GM12878 (cell line): ENCODE data around the gene RECQL5. TPM values are rescaled to one million over a fixed set of nuclear protein-coding genes. Genes with fewer than 3 reads are reported as not detected.
A peak's percentile ranks its signal among the peaks of the same experiment; 100 is the strongest.

Experiments
- BRCA1 ChIP-seq: IDR thresholded peaks from 2 replicates; pipeline ENCODE4 v1.6.1; 2011; ENCODE audit warnings: low read depth, low read length, improper control_type of control experiment
- CBX3 ChIP-seq: fragments of 200-600 bp; sonication (generic); IDR thresholded peaks from 2 replicates; pipeline ENCODE4 v1.6.1; 2016; ENCODE audit warnings: low read depth, borderline replicate concordance
- FOXK2 ChIP-seq: fragments of 450-650 bp; IDR thresholded peaks from 2 replicates; pipeline ENCODE4 v1.6.1; 2017; ENCODE audit warnings: mild to moderate bottlenecking, moderate library complexity
- HDAC2 ChIP-seq: fragments of 200-600 bp; sonication (generic); IDR thresholded peaks from 2 replicates; pipeline ENCODE4 v1.6.1; 2017
- HDGF ChIP-seq: fragments of 450-650 bp; IDR thresholded peaks from 2 replicates; pipeline ENCODE4 v1.6.1; 2016; ENCODE audit warnings: antibody characterized with exemption
- NFXL1 ChIP-seq: fragments of 450-650 bp; IDR thresholded peaks from 2 replicates; pipeline ENCODE4 v1.6.1; 2017; ENCODE audit warnings: antibody characterized with exemption, mild to moderate bottlenecking, borderline replicate concordance
- NFYB ChIP-seq: IDR thresholded peaks from 2 replicates; pipeline ENCODE4 v1.6.1; 2011; ENCODE audit warnings: low read depth, mild to moderate bottlenecking, low read length, improper control_type of control experiment, moderate library complexity; ENCODE audit not compliant: insufficient read depth
- NR2C2 ChIP-seq: IDR thresholded peaks from 2 replicates; pipeline ENCODE4 v1.6.1; 2011; ENCODE audit warnings: borderline replicate concordance, low read depth; ENCODE audit not compliant: control insufficient read depth, insufficient read length
- PAX5 ChIP-seq: IDR thresholded peaks from 2 replicates; pipeline ENCODE4 v1.6.1; 2011; ENCODE audit warnings: low read depth, low read length, borderline replicate concordance
- POLR2A ChIP-seq: IDR thresholded peaks from 2 replicates; pipeline ENCODE4 v1.6.1; 2011; ENCODE audit warnings: low read depth, mild to moderate bottlenecking, low read length
- RFX5 ChIP-seq: IDR thresholded peaks from 2 replicates; pipeline ENCODE4 v1.6.1; 2011; ENCODE audit warnings: low read depth, low read length, improper control_type of control experiment
- SRF ChIP-seq, 2 experiments: IDR thresholded peaks; 2 replicates each; pipeline ENCODE4 v1.6.1; 2011; ENCODE audit warnings: low read depth in 2 of 2, low read length in 2 of 2, mild to moderate bottlenecking in 1 of 2, moderate library complexity in 1 of 2
- YY1 ChIP-seq: IDR thresholded peaks from 2 replicates; pipeline ENCODE4 v1.6.1; 2011; ENCODE audit warnings: low read depth, mild to moderate bottlenecking, low read length
- ZNF622 ChIP-seq: fragments of 450-650 bp; IDR thresholded peaks from 2 replicates; pipeline ENCODE4 v1.6.1; 2017; ENCODE audit warnings: mild to moderate bottlenecking, inconsistent platforms
- polyA plus RNA-seq, 11 experiments: library from polyadenylated mRNA; depleted of rRNA in 4 of 11; unstranded in 6 of 11; stranded (reverse) in 5 of 11; fragments of >200 nt; fragmentation: Nextera tagmentation in 4 of 11; fragmentation: Illumina TruSeq in 1 of 11; extraction: Ambion mirVana in 4 of 11; extraction: Trizol in 1 of 11; gene quantifications; 1 replicate in 1 of 11; 2 replicates in 10 of 11; pipeline versions ENCODE4 v1.2.1 to v1.2.3, GENCODE V29; 2011 to 2016; ENCODE audit warnings: inconsistent platforms in 2 of 11, missing spikeins in 2 of 11, low read depth in 1 of 11
- total RNA-seq, 4 experiments: library from RNA; depleted of rRNA in 3 of 4; stranded (reverse); fragments of >200 nt in 3 of 4; fragmentation: Illumina TruSeq in 1 of 4; extraction: Trizol in 1 of 4; gene quantifications; 2 replicates each; pipeline versions ENCODE4 v1.2.1 to v1.2.3, GENCODE V29; 2013 to 2021
- TF ChIP-seq, protein P1 (sequence below): fragments of 150-350 bp; IDR thresholded peaks from 2 replicates; pipeline ENCODE4 v1.6.1; 2016; ENCODE audit warnings: low read depth, low read length
- TF ChIP-seq, protein P2 (sequence below): fragments of 450-650 bp; IDR thresholded peaks from 2 replicates; pipeline ENCODE4 v1.6.1; 2017; ENCODE audit warnings: mild to moderate bottlenecking, moderate library complexity
- TF ChIP-seq, protein P3 (sequence below): fragments of 450-650 bp; IDR thresholded peaks from 2 replicates; pipeline ENCODE4 v1.6.1; 2018; ENCODE audit warnings: mild to moderate bottlenecking, low read depth, moderate library complexity; ENCODE audit not compliant: partially characterized antibody

RECQL5 gene
- total and polyA plus RNA-seq, 10 of the 15 experiments (the other 5 are each of a cell fraction or from before 2014, with no cell fraction given): 3.6 to 30.6 (median 20.1) TPM

DNA sequence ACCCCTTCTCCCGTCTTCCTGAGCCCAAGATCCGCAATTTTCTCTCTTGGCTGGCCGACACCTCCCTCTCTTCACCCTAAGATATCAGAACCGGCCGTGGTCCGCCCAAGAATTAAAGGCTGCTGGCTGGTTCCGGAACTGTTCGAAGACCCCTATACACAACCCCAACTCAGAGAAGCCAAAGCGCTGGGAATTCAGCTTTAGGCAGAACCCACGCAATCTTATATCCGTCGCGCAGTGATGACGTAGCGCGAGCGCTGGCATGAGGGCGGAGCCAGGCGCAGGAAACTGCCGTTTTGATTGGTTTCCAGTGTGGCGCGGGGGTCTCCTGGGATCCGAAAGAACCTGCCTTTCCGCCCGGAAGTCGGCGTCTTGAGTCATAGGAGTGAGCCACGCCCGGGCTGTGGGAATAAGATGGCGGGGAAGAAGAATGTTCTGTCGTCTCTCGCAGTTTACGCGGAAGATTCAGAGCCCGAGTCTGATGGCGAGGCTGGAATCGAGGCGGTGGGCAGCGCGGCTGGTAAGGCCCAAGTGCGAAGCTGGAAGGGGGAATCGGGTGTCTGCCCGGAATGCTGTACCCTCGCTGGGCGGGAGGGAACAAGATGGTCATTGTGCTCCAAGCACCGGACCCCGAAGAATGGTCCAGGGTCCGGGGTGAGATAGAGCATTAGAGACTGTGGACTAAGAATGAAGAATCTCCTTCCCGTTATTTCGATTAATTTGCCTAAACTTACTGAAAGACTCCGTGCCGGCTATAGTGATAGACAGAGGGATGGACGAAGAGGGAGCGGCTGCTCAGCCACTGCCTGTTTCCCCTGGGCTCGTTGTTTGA is at the start of gene RECQL5, which contains the start of gene SAP30BP (continued):
- TF ChIP-seq, protein P1, sequence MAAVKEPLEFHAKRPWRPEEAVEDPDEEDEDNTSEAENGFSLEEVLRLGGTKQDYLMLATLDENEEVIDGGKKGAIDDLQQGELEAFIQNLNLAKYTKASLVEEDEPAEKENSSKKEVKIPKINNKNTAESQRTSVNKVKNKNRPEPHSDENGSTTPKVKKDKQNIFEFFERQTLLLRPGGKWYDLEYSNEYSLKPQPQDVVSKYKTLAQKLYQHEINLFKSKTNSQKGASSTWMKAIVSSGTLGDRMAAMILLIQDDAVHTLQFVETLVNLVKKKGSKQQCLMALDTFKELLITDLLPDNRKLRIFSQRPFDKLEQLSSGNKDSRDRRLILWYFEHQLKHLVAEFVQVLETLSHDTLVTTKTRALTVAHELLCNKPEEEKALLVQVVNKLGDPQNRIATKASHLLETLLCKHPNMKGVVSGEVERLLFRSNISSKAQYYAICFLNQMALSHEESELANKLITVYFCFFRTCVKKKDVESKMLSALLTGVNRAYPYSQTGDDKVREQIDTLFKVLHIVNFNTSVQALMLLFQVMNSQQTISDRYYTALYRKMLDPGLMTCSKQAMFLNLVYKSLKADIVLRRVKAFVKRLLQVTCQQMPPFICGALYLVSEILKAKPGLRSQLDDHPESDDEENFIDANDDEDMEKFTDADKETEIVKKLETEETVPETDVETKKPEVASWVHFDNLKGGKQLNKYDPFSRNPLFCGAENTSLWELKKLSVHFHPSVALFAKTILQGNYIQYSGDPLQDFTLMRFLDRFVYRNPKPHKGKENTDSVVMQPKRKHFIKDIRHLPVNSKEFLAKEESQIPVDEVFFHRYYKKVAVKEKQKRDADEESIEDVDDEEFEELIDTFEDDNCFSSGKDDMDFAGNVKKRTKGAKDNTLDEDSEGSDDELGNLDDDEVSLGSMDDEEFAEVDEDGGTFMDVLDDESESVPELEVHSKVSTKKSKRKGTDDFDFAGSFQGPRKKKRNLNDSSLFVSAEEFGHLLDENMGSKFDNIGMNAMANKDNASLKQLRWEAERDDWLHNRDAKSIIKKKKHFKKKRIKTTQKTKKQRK: peak; percentile 16; the same call in 1 of the 2 replicates
- TF ChIP-seq ZNF622: no peak
- TF ChIP-seq, protein P2, sequence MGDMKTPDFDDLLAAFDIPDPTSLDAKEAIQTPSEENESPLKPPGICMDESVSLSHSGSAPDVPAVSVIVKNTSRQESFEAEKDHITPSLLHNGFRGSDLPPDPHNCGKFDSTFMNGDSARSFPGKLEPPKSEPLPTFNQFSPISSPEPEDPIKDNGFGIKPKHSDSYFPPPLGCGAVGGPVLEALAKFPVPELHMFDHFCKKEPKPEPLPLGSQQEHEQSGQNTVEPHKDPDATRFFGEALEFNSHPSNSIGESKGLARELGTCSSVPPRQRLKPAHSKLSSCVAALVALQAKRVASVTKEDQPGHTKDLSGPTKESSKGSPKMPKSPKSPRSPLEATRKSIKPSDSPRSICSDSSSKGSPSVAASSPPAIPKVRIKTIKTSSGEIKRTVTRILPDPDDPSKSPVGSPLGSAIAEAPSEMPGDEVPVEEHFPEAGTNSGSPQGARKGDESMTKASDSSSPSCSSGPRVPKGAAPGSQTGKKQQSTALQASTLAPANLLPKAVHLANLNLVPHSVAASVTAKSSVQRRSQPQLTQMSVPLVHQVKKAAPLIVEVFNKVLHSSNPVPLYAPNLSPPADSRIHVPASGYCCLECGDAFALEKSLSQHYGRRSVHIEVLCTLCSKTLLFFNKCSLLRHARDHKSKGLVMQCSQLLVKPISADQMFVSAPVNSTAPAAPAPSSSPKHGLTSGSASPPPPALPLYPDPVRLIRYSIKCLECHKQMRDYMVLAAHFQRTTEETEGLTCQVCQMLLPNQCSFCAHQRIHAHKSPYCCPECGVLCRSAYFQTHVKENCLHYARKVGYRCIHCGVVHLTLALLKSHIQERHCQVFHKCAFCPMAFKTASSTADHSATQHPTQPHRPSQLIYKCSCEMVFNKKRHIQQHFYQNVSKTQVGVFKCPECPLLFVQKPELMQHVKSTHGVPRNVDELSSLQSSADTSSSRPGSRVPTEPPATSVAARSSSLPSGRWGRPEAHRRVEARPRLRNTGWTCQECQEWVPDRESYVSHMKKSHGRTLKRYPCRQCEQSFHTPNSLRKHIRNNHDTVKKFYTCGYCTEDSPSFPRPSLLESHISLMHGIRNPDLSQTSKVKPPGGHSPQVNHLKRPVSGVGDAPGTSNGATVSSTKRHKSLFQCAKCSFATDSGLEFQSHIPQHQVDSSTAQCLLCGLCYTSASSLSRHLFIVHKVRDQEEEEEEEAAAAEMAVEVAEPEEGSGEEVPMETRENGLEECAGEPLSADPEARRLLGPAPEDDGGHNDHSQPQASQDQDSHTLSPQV: no peak
- no peak for TF ChIP-seq NFXL1
- TF ChIP-seq, protein P3, sequence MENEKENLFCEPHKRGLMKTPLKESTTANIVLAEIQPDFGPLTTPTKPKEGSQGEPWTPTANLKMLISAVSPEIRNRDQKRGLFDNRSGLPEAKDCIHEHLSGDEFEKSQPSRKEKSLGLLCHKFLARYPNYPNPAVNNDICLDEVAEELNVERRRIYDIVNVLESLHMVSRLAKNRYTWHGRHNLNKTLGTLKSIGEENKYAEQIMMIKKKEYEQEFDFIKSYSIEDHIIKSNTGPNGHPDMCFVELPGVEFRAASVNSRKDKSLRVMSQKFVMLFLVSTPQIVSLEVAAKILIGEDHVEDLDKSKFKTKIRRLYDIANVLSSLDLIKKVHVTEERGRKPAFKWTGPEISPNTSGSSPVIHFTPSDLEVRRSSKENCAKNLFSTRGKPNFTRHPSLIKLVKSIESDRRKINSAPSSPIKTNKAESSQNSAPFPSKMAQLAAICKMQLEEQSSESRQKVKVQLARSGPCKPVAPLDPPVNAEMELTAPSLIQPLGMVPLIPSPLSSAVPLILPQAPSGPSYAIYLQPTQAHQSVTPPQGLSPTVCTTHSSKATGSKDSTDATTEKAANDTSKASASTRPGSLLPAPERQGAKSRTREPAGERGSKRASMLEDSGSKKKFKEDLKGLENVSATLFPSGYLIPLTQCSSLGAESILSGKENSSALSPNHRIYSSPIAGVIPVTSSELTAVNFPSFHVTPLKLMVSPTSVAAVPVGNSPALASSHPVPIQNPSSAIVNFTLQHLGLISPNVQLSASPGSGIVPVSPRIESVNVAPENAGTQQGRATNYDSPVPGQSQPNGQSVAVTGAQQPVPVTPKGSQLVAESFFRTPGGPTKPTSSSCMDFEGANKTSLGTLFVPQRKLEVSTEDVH: peak; percentile 86
- TF ChIP-seq HDAC2: peak; percentile 98
- peak; percentile 59; the same call in 1 of the 2 replicates for TF ChIP-seq FOXK2
- TF ChIP-seq RFX5: peak; percentile 68; the same call in 1 of the 2 replicates
- TF ChIP-seq NFYB: peak; percentile 82
- TF ChIP-seq PAX5: 0 out of 2 replicates have a peak, but pooled peaks have one; percentile 39
- peak; percentile 98 for TF ChIP-seq YY1
- TF ChIP-seq POLR2A: peak; percentile 90
- TF ChIP-seq NR2C2: no peak
- no peak for TF ChIP-seq HDGF
- TF ChIP-seq CBX3: no peak
- TF ChIP-seq SRF (IDR thresholded peaks at IDR 0.05; ENCODE audit: low read depth in 2 of 2, low read length in 2 of 2): 0 out of 4 replicates have a peak, but pooled peaks of 1 of the 2 experiments have one; percentile 51
- TF ChIP-seq BRCA1: no peak
